GM19239 (cell line): ENCODE measurements around the gene FAXDC2.

Experiments
- DNase-seq: peaks from one replicate; pipeline ENCODE4 v3.0.0; 2011; ENCODE audit warnings: low spot score; ENCODE audit not compliant: insufficient read length
- FAIRE-seq: peaks from 2 replicates; lab custom pipeline; 2011; peaks lifted over from hg19 to GRCh38; lab: Jason Lieb, UNC

Gene FAXDC2

GRCh38 chr5:154770111-154770510, 80.3 kb downstream of the FAXDC2 start:
- FAIRE-seq (no peak), DNase-seq (no peak)
